Panc1 (cell line): ENCODE measurements around the gene ADGRB3. TPM values are rescaled to one million over a fixed set of nuclear protein-coding genes. Genes with fewer than 3 reads are reported as not detected.

Experiments
- ATAC-seq: fragments of 200-7000 bp; cut with Tn5 transposase; 2 replicates; pipeline ENCODE4 v1.9.1; 2020; ENCODE audit warnings: mild to moderate bottlenecking, moderate library complexity
- BruUV-seq: library from RNA; stranded (reverse); fragments of 400-500 nt; replicated peaks from 2 replicates; lab custom pipeline; 2021; lab: Mats Ljungman, UMichigan
- CTCF ChIA-PET: fragments of 300-600 bp; sonication (Branson Sonifier 250); formaldehyde crosslinking; loops from one replicate; lab custom pipeline; 2022; ENCODE audit warnings: antibody characterized with exemption; lab: Charles Lee
- POLR2A ChIA-PET: fragments of 300-600 bp; sonication (Branson Sonifier 250); formaldehyde crosslinking; loops from one replicate; lab custom pipeline; 2022; ENCODE audit warnings: antibody characterized with exemption; lab: Charles Lee
- DNase-seq: peaks from one replicate; pipeline ENCODE4 v3.0.0-alpha.2; 2010; ENCODE audit warnings: low read depth, low spot score
- H3K27ac ChIP-seq: 2 replicates; pipeline ENCODE4 v1.5.1; 2011; ENCODE audit warnings: mild to moderate bottlenecking, low read length, inconsistent platforms
- H3K27me3 ChIP-seq: fragments of 200-500 bp; sonication (Bioruptor generic); 2 replicates; pipeline ENCODE4 v1.6.0; 2014; ENCODE audit warnings: low read length, inconsistent platforms; ENCODE audit not compliant: control insufficient read depth, insufficient read depth
- H3K36me3 ChIP-seq: fragments of 200-500 bp; sonication (Bioruptor generic); 2 replicates; pipeline ENCODE4 v1.5.1; 2014; ENCODE audit warnings: inconsistent platforms, mild to moderate bottlenecking, low read length, moderate library complexity; ENCODE audit not compliant: control insufficient read depth, insufficient read depth
- H3K4me1 ChIP-seq: 2 replicates; pipeline ENCODE4 v1.5.1; 2011; ENCODE audit warnings: inconsistent platforms, mild to moderate bottlenecking, low read length, moderate library complexity; ENCODE audit not compliant: control insufficient read depth, insufficient read depth
- H3K4me3 ChIP-seq, 2 experiments: 2 replicates each; pipeline ENCODE4 v1.5.1; 2011 to 2012; ENCODE audit warnings: low read depth in 2 of 2, low read length in 2 of 2, mild to moderate bottlenecking in 2 of 2, inconsistent platforms in 1 of 2, moderate library complexity in 1 of 2
- H3K9me3 ChIP-seq: fragments of 200-500 bp; sonication (Bioruptor generic); 2 replicates; pipeline ENCODE4 v1.5.1; 2014; ENCODE audit warnings: low read depth, mild to moderate bottlenecking, inconsistent platforms, low read length, moderate library complexity; ENCODE audit not compliant: control insufficient read depth, insufficient read depth
- CTCF ChIP-seq: fragments of 450-650 bp; IDR thresholded peaks from 2 replicates; pipeline ENCODE4 v1.5.1; 2017; ENCODE audit warnings: mild to moderate bottlenecking
- POLR2AphosphoS5 ChIP-seq: IDR thresholded peaks from 2 replicates; pipeline ENCODE4 v1.6.1; 2012; ENCODE audit warnings: mild to moderate bottlenecking, low read depth, low read length, moderate library complexity
- REST ChIP-seq, 2 experiments: IDR thresholded peaks; 2 replicates each; pipeline ENCODE4 v1.6.1; 2011 to 2012; ENCODE audit warnings: low read depth in 2 of 2, control low read depth in 1 of 2, low read length in 1 of 2, mild to moderate bottlenecking in 1 of 2, moderate library complexity in 1 of 2; ENCODE audit not compliant: insufficient read depth in 1 of 2
- SIN3A ChIP-seq: IDR thresholded peaks from 2 replicates; pipeline ENCODE4 v1.6.1; 2012; ENCODE audit warnings: low read depth, mild to moderate bottlenecking, low read length, moderate library complexity, borderline replicate concordance; ENCODE audit not compliant: insufficient read depth
- TCF7L2 ChIP-seq: IDR thresholded peaks from 2 replicates; pipeline ENCODE4 v1.6.1; 2011; ENCODE audit warnings: mild to moderate bottlenecking, low read depth, low read length, inconsistent platforms
- in situ Hi-C: cut with HindIII; loops from 2 replicates; pipeline ENCODE4 v1.10.0; 2016; ENCODE audit warnings: low sequenced_read_pairs, low pct_unique_long_range_greater_than_20kb
- intact Hi-C: fragments of 100-400 bp; cut with micrococcal nuclease; formaldehyde crosslinking; loops from one replicate; pipeline ENCODE4 v1.10.0; 2022; ENCODE audit not compliant: unreplicated experiment
- total RNA-seq: library from RNA; stranded (reverse); gene quantifications from one replicate; pipeline ENCODE4 v1.2.1, GENCODE V29; 2021; ENCODE audit not compliant: unreplicated experiment

Gene ADGRB3
- total RNA-seq, 1 experiment from 2014 or later: 0.10 TPM

- intact Hi-C loops (no loop called here), in situ Hi-C loops (no loop called here)
- no peaks in the 10 kb centered on the region for H3K27me3 ChIP-seq
- DNase-seq: no peak
- POLR2A ChIA-PET: no interaction called here
- no peak overlapping the region for H3K4me3 ChIP-seq
- H3K9me3 ChIP-seq: no peaks in the 10 kb centered on the region
- TF ChIP-seq TCF7L2 (no peak), POLR2AphosphoS5 (no peak), REST (IDR thresholded peaks at IDR 0.05; ENCODE audit: insufficient read depth in 1 of 2, low read depth in 2 of 2, low read length in 1 of 2) (no peak), CTCF (no peak), SIN3A (no peak)
- no peaks in the 10 kb centered on the region for H3K4me1 ChIP-seq
- no TSS peak for BruUV-seq
- H3K27ac ChIP-seq: no peak overlapping the region
- CTCF ChIA-PET: no interaction called here
- no peak for ATAC-seq
- no peaks in the 10 kb centered on the region; the same call in 1 of the 2 replicates for H3K36me3 ChIP-seq
Measured at GRCh38 chr6:69337311-69337710, 702.2 kb downstream of the ADGRB3 start.

GRCh38 chr6:69338431-69339162 lies 703.5 kb downstream of the ADGRB3 start:
- ATAC-seq (no peak), DNase-seq (no peak)
- H3K9me3 ChIP-seq: no peaks in the 10 kb centered on the region
- no TSS peak for BruUV-seq
- H3K36me3 ChIP-seq: no peaks in the 10 kb centered on the region; the same call in 1 of the 2 replicates
- in situ Hi-C loops: no loop called here
- no peak overlapping the region for H3K27ac ChIP-seq
- TF ChIP-seq TCF7L2 (no peak), POLR2AphosphoS5 (no peak), REST (IDR thresholded peaks at IDR 0.05; ENCODE audit: insufficient read depth in 1 of 2, low read depth in 2 of 2, low read length in 1 of 2) (no peak), CTCF (no peak), SIN3A (no peak)
- intact Hi-C loops: no loop called here
- no peak overlapping the region for H3K4me3 ChIP-seq
- CTCF ChIA-PET: no interaction called here
- POLR2A ChIA-PET: no interaction called here
- H3K27me3 ChIP-seq: no peaks in the 10 kb centered on the region
- no peaks in the 10 kb centered on the region for H3K4me1 ChIP-seq
